ENCODE measurements around the gene HCFC2. TPM values are rescaled to one million over a fixed set of nuclear protein-coding genes. Genes with fewer than 3 reads are reported as not detected.
A peak's percentile ranks its signal among the peaks of the same experiment; 100 is the strongest.

The HCFC2 gene
- total and polyA plus RNA-seq, 9 of the 15 experiments (the other 6 are each of a cell fraction or from before 2014, with no cell fraction given), result 1.2 to 6.5 (median 3.8) TPM

- H3K36me3 ChIP-seq (ENCODE audit: control insufficient read depth, insufficient read depth, low read length), result no peaks in the 10 kb centered on the region
- intact Hi-C loops (cut with micrococcal nuclease) (loop anchor here (1.0 to 10.0 kb wide), 4 partner anchors 52 to 297 kb away; no protein-coding TSS in a partner anchor), in situ Hi-C loops (cut with MboI) (no loop called here)
- POLR2A ChIA-PET, result interaction anchor here (1.0 to 1.9 kb wide), 2 partner anchors 10 to 15 kb away, joined by 3 to 5 read pairs; no protein-coding TSS in a partner anchor
- H3K4me3 ChIP-seq, result no peak overlapping the region
- H3K4me1 ChIP-seq (replicated peaks in 1 of 2; ENCODE audit: control insufficient read depth in 2 of 2, insufficient read depth in 2 of 2, low read length in 2 of 2), result no peaks in the 10 kb centered on the region
- FAIRE-seq (peak; percentile 37), DNase-seq (ENCODE audit: extremely low read depth in 1 of 4, low spot score in 3 of 4) (peak; percentile 19 to 35 (median 28)), ATAC-seq (peak; percentile 77)
- no peak overlapping the region for H2AFZ ChIP-seq (ENCODE audit: low read depth, low read length)
- BruUV-seq (replicated peaks), result no TSS peak
- WGBS (ENCODE audit: insufficient coverage, low coverage, missing lambda C conversion rate), result 0% methylated on average over 1 of the region's 1 CpG
- no peaks in the 10 kb centered on the region for H4K20me1 ChIP-seq (replicated peaks; ENCODE audit: control insufficient read depth, insufficient read depth, low read length)
- no peak overlapping the region for H3K27ac ChIP-seq (ENCODE audit: extremely low read depth, low read depth, low read length)
- H3K9me1 ChIP-seq (ENCODE audit: control insufficient read depth, insufficient read depth, low read length), result no peaks in the 10 kb centered on the region
- H3K27me3 ChIP-seq (ENCODE audit: control insufficient read depth in 2 of 2, insufficient read depth in 2 of 2, low read length in 2 of 2), result peaks cover 13 to 25% of the 10 kb centered on the region in 2 experiments; a peak in 4 of 5 replicates
- no peak overlapping the region for H3K9ac ChIP-seq (ENCODE audit: insufficient read depth in 1 of 2, low read depth in 2 of 2, low read length in 2 of 2)
- no peak overlapping the region for H3K4me2 ChIP-seq (ENCODE audit: insufficient read depth, low read length)
- no peaks in the 10 kb centered on the region; the same call in 1 of the 2 replicates for H3K9me3 ChIP-seq (replicated peaks; ENCODE audit: control insufficient read depth, insufficient read depth, low read depth, low read length)
- CTCF ChIA-PET (ENCODE audit: low intra/inter-chr PET ratio), result interaction anchor here (0.6 to 1.0 kb wide), 2 partner anchors 51 to 59 kb away, joined by 4 to 8 read pairs; no protein-coding TSS in a partner anchor
- H3K79me2 ChIP-seq (ENCODE audit: control insufficient read depth, insufficient read depth, low read length), result no peaks in the 10 kb centered on the region
- TF ChIP-seq SMC3 (conservative IDR thresholded peaks at IDR 0.05; ENCODE audit: insufficient read depth, low read depth, low read length) (peak; percentile 41; the same call in 1 of the 2 replicates), KLF6 (CRISPR knock-in tag; IDR thresholded peaks at IDR 0.05; ENCODE audit: borderline replicate concordance) (no peak), ETS1 (conservative IDR thresholded peaks at IDR 0.05; ENCODE audit: control insufficient read depth, low read depth, low read length) (no peak), ZNF143 (CRISPR knock-in tag; IDR thresholded peaks at IDR 0.05) (no peak), ZNF274 (IDR thresholded peaks at IDR 0.05; ENCODE audit: borderline replicate concordance, low read depth, low read length) (no peak), TRIM28 (IDR thresholded peaks at IDR 0.05) (0 out of 2 replicates have a peak, but pooled peaks have one; percentile 51), NR4A1 (CRISPR knock-in tag; IDR thresholded peaks at IDR 0.05) (no peak), NR4A1 (tag; IDR thresholded peaks at IDR 0.05) (no peak), HMG20A (CRISPR knock-in tag; conservative IDR thresholded peaks at IDR 0.05) (no peak), OTX1 (CRISPR knock-in tag; IDR thresholded peaks at IDR 0.05) (no peak), ELK1 (CRISPR knock-in tag; IDR thresholded peaks at IDR 0.05) (no peak), RAD21 (CRISPR knock-in tag; conservative IDR thresholded peaks at IDR 0.05 in 1 of 2, IDR thresholded peaks at IDR 0.05 in 1 of 2) (peak; percentile 50 to 78), ZNF76 (CRISPR knock-in tag; IDR thresholded peaks at IDR 0.05; ENCODE audit: borderline replicate concordance) (no peak), ILK (tag; IDR thresholded peaks at IDR 0.05; ENCODE audit: borderline replicate concordance, low read depth) (no peak), ZNF740 (CRISPR knock-in tag; IDR thresholded peaks at IDR 0.05) (no peak), ZNF740 (tag; IDR thresholded peaks at IDR 0.05) (peak in 1 of 2 experiments; percentile 59; a peak in 1 of 4 replicates), DNMT1 (IDR thresholded peaks at IDR 0.05) (no peak)
Measured at GRCh38 chr12:104057771-104058197, 6.5 kb upstream of the HCFC2 start.
